Activated naive CD4-positive, alpha-beta T cell treated with anti-CD3 and anti-CD28 coated beads, Interleukin-2, amount 10 ng/mL, durations not matched to agents 7 days and 5 days (primary cell): ENCODE measurements around the gene P2RY8.
"Not testable (repeated sequence)": the region's sequence is repeated elsewhere in the genome, so short reads cannot be mapped to it uniquely, and the experiment has no call there.

ENCODE experiments used
- CTCF ChIA-PET: fragments of 350-600 bp; sonication (Branson Sonifier 250); formaldehyde crosslinking; loops from one replicate; lab custom pipeline; 2021; ENCODE audit warnings: antibody characterized with exemption; lab: Charles Lee
- DNase-seq: peaks from one replicate; pipeline ENCODE4 v3.0.0-alpha.2; 2020
- H3K27ac Mint-ChIP-seq: one replicate; pipeline ENCODE4 v1.8.0; 2021; ENCODE audit warnings: mild to moderate bottlenecking, moderate library complexity, mixed read lengths
- H3K27me3 Mint-ChIP-seq: one replicate; pipeline ENCODE4 v1.8.0; 2021; ENCODE audit warnings: mild to moderate bottlenecking, mixed read lengths
- H3K36me3 Mint-ChIP-seq: one replicate; pipeline ENCODE4 v1.8.0; 2021; ENCODE audit warnings: mixed read lengths
- H3K4me1 Mint-ChIP-seq: one replicate; pipeline ENCODE4 v1.8.0; 2021; ENCODE audit warnings: mixed read lengths
- H3K4me3 Mint-ChIP-seq: one replicate; pipeline ENCODE4 v1.8.0; 2021; ENCODE audit warnings: mild to moderate bottlenecking, moderate library complexity, mixed read lengths
- H3K9me3 Mint-ChIP-seq: one replicate; pipeline ENCODE4 v1.8.0; 2021; ENCODE audit warnings: mixed read lengths

P2RY8 gene

GRCh38 chrX:1531096-1531890 lies 5.7 kb downstream of the P2RY8 start:
- DNase-seq = no peak
- Mint-ChIP-seq H3K27ac (no peak overlapping the region), H3K9me3 (no peaks in the 10 kb centered on the region), H3K36me3 (peaks cover 18% of the 10 kb centered on the region), H3K4me1 (peaks cover 8% of the 10 kb centered on the region), H3K4me3 (no peak overlapping the region), H3K27me3 (no peaks in the 10 kb centered on the region)
- CTCF ChIA-PET = no interaction called here

- Mint-ChIP-seq H3K4me3 (no peak overlapping the region), H3K9me3 (no peaks in the 10 kb centered on the region), H3K27me3 (no peaks in the 10 kb centered on the region)
Observed at GRCh38 chrX:1529756-1530155, 7.2 kb downstream of the P2RY8 start.

GRCh38 chrX:1529328-1529727 lies 7.7 kb downstream of the P2RY8 start:
- no peaks in the 10 kb centered on the region for H3K27me3 Mint-ChIP-seq
- DNase-seq = no peak

More at GRCh38 chrX:1529756-1530155, 7.2 kb downstream of the P2RY8 start:
- Mint-ChIP-seq H3K27ac (no peak overlapping the region), H3K36me3 (peaks cover 10% of the 10 kb centered on the region), H3K4me1 (peaks cover 8% of the 10 kb centered on the region)
- CTCF ChIA-PET = no interaction called here
- no peak for DNase-seq

GRCh38 chrX:1528884-1529203 lies 8.1 kb downstream of the P2RY8 start:
- CTCF ChIA-PET = no interaction called here
- Mint-ChIP-seq H3K4me1 (peaks cover 8% of the 10 kb centered on the region), H3K4me3 (no peak overlapping the region), H3K36me3 (peaks cover 8% of the 10 kb centered on the region), H3K9me3 (no peaks in the 10 kb centered on the region), H3K27me3 (no peaks in the 10 kb centered on the region), H3K27ac (no peak overlapping the region)
- DNase-seq = no peak

More at GRCh38 chrX:1529328-1529727, 7.7 kb downstream of the P2RY8 start:
- H3K4me1 Mint-ChIP-seq = peaks cover 8% of the 10 kb centered on the region
- H3K36me3 Mint-ChIP-seq = peaks cover 10% of the 10 kb centered on the region
- no peaks in the 10 kb centered on the region for H3K9me3 Mint-ChIP-seq
- CTCF ChIA-PET = no interaction called here
- no peak overlapping the region for H3K4me3 Mint-ChIP-seq
- H3K27ac Mint-ChIP-seq = no peak overlapping the region

- Mint-ChIP-seq H3K9me3 (no peaks in the 10 kb centered on the region), H3K27ac (no peak overlapping the region), H3K27me3 (no peaks in the 10 kb centered on the region), H3K4me1 (peaks cover 9% of the 10 kb centered on the region), H3K36me3 (peaks cover 9% of the 10 kb centered on the region), H3K4me3 (no peak overlapping the region)
- CTCF ChIA-PET = no interaction called here
- DNase-seq = no peak
Observed at GRCh38 chrX:1528186-1528883, 8.7 kb downstream of the P2RY8 start.

GRCh38 chrX:1527457-1527856 lies 9.5 kb downstream of the P2RY8 start:
- H3K9me3 Mint-ChIP-seq = no peaks in the 10 kb centered on the region
- peaks cover 8% of the 10 kb centered on the region for H3K4me1 Mint-ChIP-seq
- no peak overlapping the region for H3K4me3 Mint-ChIP-seq
- no peak for DNase-seq
- H3K36me3 Mint-ChIP-seq = peaks cover 5% of the 10 kb centered on the region
- no peak overlapping the region for H3K27ac Mint-ChIP-seq
- CTCF ChIA-PET = no interaction called here
- H3K27me3 Mint-ChIP-seq = no peaks in the 10 kb centered on the region

GRCh38 chrX:1526565-1526964 lies 10.4 kb downstream of the P2RY8 start:
- no peaks in the 10 kb centered on the region for H3K9me3 Mint-ChIP-seq
- H3K27ac Mint-ChIP-seq = no peak overlapping the region
- no peak overlapping the region for H3K4me3 Mint-ChIP-seq
- H3K4me1 Mint-ChIP-seq = peaks cover 14% of the 10 kb centered on the region
- CTCF ChIA-PET = no interaction called here
- no peaks in the 10 kb centered on the region for H3K27me3 Mint-ChIP-seq
- no peak for DNase-seq
- H3K36me3 Mint-ChIP-seq = peaks cover 8% of the 10 kb centered on the region

GRCh38 chrX:1525583-1526355 lies 11.2 kb downstream of the P2RY8 start:
- DNase-seq = no peak
- Mint-ChIP-seq H3K36me3 (peaks cover 13% of the 10 kb centered on the region), H3K27ac (no peak overlapping the region), H3K4me1 (peaks cover 20% of the 10 kb centered on the region), H3K27me3 (no peaks in the 10 kb centered on the region), H3K9me3 (peaks cover 2% of the 10 kb centered on the region), H3K4me3 (no peak overlapping the region)
- CTCF ChIA-PET = no interaction called here

- H3K27ac Mint-ChIP-seq = no peak overlapping the region
- no peak for DNase-seq
- no peaks in the 10 kb centered on the region for H3K27me3 Mint-ChIP-seq
- CTCF ChIA-PET = no interaction called here
- H3K4me1 Mint-ChIP-seq = peaks cover 28% of the 10 kb centered on the region
- peaks cover 7% of the 10 kb centered on the region for H3K9me3 Mint-ChIP-seq
- no peak overlapping the region for H3K4me3 Mint-ChIP-seq
- peaks cover 20% of the 10 kb centered on the region for H3K36me3 Mint-ChIP-seq
Observed at GRCh38 chrX:1524874-1525582, 12.0 kb downstream of the P2RY8 start.

GRCh38 chrX:1522905-1523304 lies 14.1 kb downstream of the P2RY8 start:
- CTCF ChIA-PET, H3K4me3 Mint-ChIP-seq, H3K27me3 Mint-ChIP-seq, DNase-seq: not testable (repeated sequence)
- Mint-ChIP-seq H3K36me3 (peaks cover 38% of the 10 kb centered on the region), H3K9me3 (peaks cover 16% of the 10 kb centered on the region), H3K27ac (peak overlapping the region; percentile 94), H3K4me1 (peaks cover 45% of the 10 kb centered on the region)

GRCh38 chrX:1521459-1521956 lies 15.5 kb downstream of the P2RY8 start:
- CTCF ChIA-PET = no interaction called here
- peak overlapping the region; percentile 39 for H3K4me3 Mint-ChIP-seq
- H3K9me3 Mint-ChIP-seq = peaks cover 16% of the 10 kb centered on the region
- no peaks in the 10 kb centered on the region for H3K27me3 Mint-ChIP-seq
- H3K4me1 Mint-ChIP-seq = peaks cover 57% of the 10 kb centered on the region
- H3K36me3 Mint-ChIP-seq = peaks cover 48% of the 10 kb centered on the region
- DNase-seq = peak; percentile 89
- H3K27ac Mint-ChIP-seq = peak overlapping the region; percentile 94

GRCh38 chrX:1520350-1520749 lies 16.6 kb downstream of the P2RY8 start:
- Mint-ChIP-seq H3K4me3 (no peak overlapping the region), H3K9me3 (peaks cover 16% of the 10 kb centered on the region), H3K27me3 (no peaks in the 10 kb centered on the region), H3K36me3 (peaks cover 56% of the 10 kb centered on the region), H3K4me1 (peaks cover 64% of the 10 kb centered on the region), H3K27ac (peak overlapping the region; percentile 94)
- CTCF ChIA-PET = no interaction called here
- DNase-seq = no peak

- H3K9me3 Mint-ChIP-seq = peaks cover 17% of the 10 kb centered on the region
- no peak for DNase-seq
- CTCF ChIA-PET = no interaction called here
- no peak overlapping the region for H3K4me3 Mint-ChIP-seq
- peak overlapping the region; percentile 12 for H3K27ac Mint-ChIP-seq
- H3K36me3 Mint-ChIP-seq = peaks cover 61% of the 10 kb centered on the region
- H3K4me1 Mint-ChIP-seq = peaks cover 64% of the 10 kb centered on the region
- H3K27me3 Mint-ChIP-seq = no peaks in the 10 kb centered on the region
Observed at GRCh38 chrX:1519022-1519497, 17.9 kb downstream of the P2RY8 start.

- Mint-ChIP-seq H3K9me3 (peaks cover 22% of the 10 kb centered on the region), H3K4me1 (peaks cover 64% of the 10 kb centered on the region), H3K27me3 (no peaks in the 10 kb centered on the region), H3K4me3 (no peak overlapping the region), H3K27ac (no peak overlapping the region), H3K36me3 (peaks cover 67% of the 10 kb centered on the region)
- CTCF ChIA-PET = no interaction called here
- DNase-seq = no peak
Observed at GRCh38 chrX:1518512-1518911, 18.5 kb downstream of the P2RY8 start.
